Mucosa of descending colon (tissue), 3 donors: ENCODE data around the gene WNK2. TPM values are rescaled to one million over a fixed set of nuclear protein-coding genes. Genes with fewer than 3 reads are reported as not detected.
A peak's percentile ranks its signal among the peaks of the same experiment; 100 is the strongest.

Source experiments
- ATAC-seq: fragments of 200-7000 bp; cut with Tn5 transposase; one replicate; pipeline ENCODE4 v1.9.1; 2020; ENCODE audit warnings: mild to moderate bottlenecking, moderate library complexity
- DNase-seq, 3 donors: peaks; one replicate each; pipeline ENCODE4 v3.0.0-alpha.2; 2020
- H3K36me3 ChIP-seq: fragments of 200-600 bp; one replicate; pipeline ENCODE4 v1.8.0; 2021; ENCODE audit warnings: low read depth, mild to moderate bottlenecking
- H3K4me1 ChIP-seq: fragments of 200-600 bp; one replicate; pipeline ENCODE4 v1.8.0; 2021; ENCODE audit warnings: low read depth, mild to moderate bottlenecking
- H3K4me3 ChIP-seq: fragments of 200-600 bp; one replicate; pipeline ENCODE4 v1.8.0; 2021; ENCODE audit warnings: mild to moderate bottlenecking
- H3K9me3 ChIP-seq: fragments of 200-600 bp; one replicate; pipeline ENCODE4 v1.8.0; 2021; ENCODE audit warnings: mild to moderate bottlenecking
- CTCF ChIP-seq: fragments of 200-600 bp; IDR thresholded peaks from one replicate; pipeline ENCODE4 v1.8.0; 2022; ENCODE audit warnings: antibody characterized with exemption, mild to moderate bottlenecking
- intact Hi-C, 2 donors: fragments of 100-400 bp; cut with DNase I in 1 of 2; cut with micrococcal nuclease in 1 of 2; formaldehyde crosslinking; loops; one replicate each; pipeline versions ENCODE4 v1.11.0 to v1.11.1; 2022; cut with DNase I, micrococcal nuclease
- total RNA-seq, 3 donors: library from RNA; stranded (reverse); fragmentation: NEBNext Ultra II Directional in 2 of 3; extraction: Animal tissue kit (Norgen Biotek cat#: 25700) in 2 of 3; gene quantifications; one replicate each; pipeline versions ENCODE4 v1.2.1 to v1.2.4, GENCODE V29; 2021 to 2023
- donor health status: DM: no; HTN: no; CAD: no; lungs with moderate emphysema.
- donor health status: DM: no; HTN: no; CAD: no.
- donor health status: DM: no; HTN: yes; CAD: no.

WNK2 gene
- total RNA-seq, 3 donors from 2014 or later, result 175 to 276 (median 201) TPM

- no peak for TF ChIP-seq CTCF
- Histone ChIP-seq H3K36me3 (no peaks in the 10 kb centered on the region), H3K9me3 (no peaks in the 10 kb centered on the region), H3K4me3 (no peak overlapping the region), H3K4me1 (peaks cover 44% of the 10 kb centered on the region)
- DNase-seq (peak in 2 of 3 donors; percentile 37 to 38), ATAC-seq (no peak)
- intact Hi-C loops, result no loop called here
Measured at GRCh38 chr9:93206576-93207155, 22.7 kb downstream of the WNK2 start.

- TF ChIP-seq CTCF, result no peak
- DNase-seq, result peak in 2 of 3 donors; percentile 61 to 63
- Histone ChIP-seq H3K4me1 (peaks cover 41% of the 10 kb centered on the region), H3K9me3 (no peaks in the 10 kb centered on the region), H3K36me3 (no peaks in the 10 kb centered on the region), H3K4me3 (no peak overlapping the region)
- peak; percentile 46 for ATAC-seq
- intact Hi-C loops, result no loop called here
Measured at GRCh38 chr9:93207326-93207814, 23.4 kb downstream of the WNK2 start.

- DNase-seq (peak in 1 of 3 donors; percentile 41), ATAC-seq (no peak)
- Histone ChIP-seq H3K4me3 (no peak overlapping the region), H3K36me3 (no peaks in the 10 kb centered on the region), H3K9me3 (no peaks in the 10 kb centered on the region), H3K4me1 (peaks cover 39% of the 10 kb centered on the region)
- TF ChIP-seq CTCF, result no peak
- intact Hi-C loops, result no loop called here
Measured at GRCh38 chr9:93207860-93208734, 24.2 kb downstream of the WNK2 start.

- no peak for TF ChIP-seq CTCF
- no peaks in the 10 kb centered on the region for H3K9me3 ChIP-seq
- no peaks in the 10 kb centered on the region for H3K36me3 ChIP-seq
- H3K4me1 ChIP-seq, result peaks cover 33% of the 10 kb centered on the region
- H3K4me3 ChIP-seq, result no peak overlapping the region
- ATAC-seq (peak; percentile 79), DNase-seq (peak; percentile 81 to 90 (median 87))
- intact Hi-C loops, result no loop called here
Measured at GRCh38 chr9:93209097-93209496, 25.2 kb downstream of the WNK2 start.

- no peak overlapping the region for H3K4me3 ChIP-seq
- DNase-seq, result peak in 2 of 3 donors; percentile 45
- no peak for TF ChIP-seq CTCF
- intact Hi-C loops, result no loop called here
- ATAC-seq, result no peak
- H3K36me3 ChIP-seq, result no peaks in the 10 kb centered on the region
- H3K9me3 ChIP-seq, result no peaks in the 10 kb centered on the region
- peaks cover 33% of the 10 kb centered on the region for H3K4me1 ChIP-seq
Measured at GRCh38 chr9:93209576-93210323, 25.8 kb downstream of the WNK2 start.
